NCI-H187 (cell line): ENCODE measurements around the gene MOB2.

Experiments
- DNase-seq, 2 experiments: peaks; one replicate each; lab custom pipeline; 2025; lab: John Stamatoyannopoulos, UW

Gene MOB2

DNA sequence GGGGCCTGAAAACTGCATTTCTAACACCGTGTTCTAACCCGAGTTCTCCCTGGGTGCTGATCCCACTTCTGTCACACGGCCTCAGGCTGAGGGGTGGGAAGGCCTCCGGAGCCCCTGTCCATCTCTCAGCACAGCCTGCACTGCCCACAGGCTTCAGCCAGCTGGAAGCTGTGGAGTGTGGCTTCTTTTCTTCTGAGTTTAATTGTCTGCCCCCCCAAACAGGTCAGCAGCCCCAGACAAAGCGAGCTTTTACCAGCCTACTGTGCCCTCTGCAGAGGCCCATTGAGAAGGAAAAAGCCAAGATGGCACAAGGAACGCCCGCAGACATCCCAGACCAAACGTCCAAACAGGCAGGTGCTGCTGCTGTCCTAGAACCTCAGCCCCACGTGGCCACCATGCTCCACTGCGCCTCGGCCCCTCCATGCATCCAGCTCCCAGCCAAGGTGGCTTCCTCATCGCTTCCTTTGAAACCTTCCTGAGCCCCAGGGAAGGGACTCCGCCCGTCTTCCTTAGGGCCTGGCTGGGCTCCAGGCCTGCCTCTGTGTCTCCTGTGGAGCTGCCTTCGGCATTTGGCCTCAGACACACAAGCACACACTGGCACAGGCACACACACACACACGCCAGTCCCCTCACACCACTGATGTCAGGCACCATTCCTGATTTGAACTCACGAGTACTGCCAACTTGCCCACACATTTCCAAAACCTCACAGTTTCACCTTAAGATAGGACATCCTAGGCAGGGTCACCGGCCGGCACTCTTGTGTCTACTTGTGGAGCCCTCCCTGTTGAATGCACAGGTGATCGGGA is 1.7 kb downstream of the MOB2 start:
- DNase-seq = no peak

DNA sequence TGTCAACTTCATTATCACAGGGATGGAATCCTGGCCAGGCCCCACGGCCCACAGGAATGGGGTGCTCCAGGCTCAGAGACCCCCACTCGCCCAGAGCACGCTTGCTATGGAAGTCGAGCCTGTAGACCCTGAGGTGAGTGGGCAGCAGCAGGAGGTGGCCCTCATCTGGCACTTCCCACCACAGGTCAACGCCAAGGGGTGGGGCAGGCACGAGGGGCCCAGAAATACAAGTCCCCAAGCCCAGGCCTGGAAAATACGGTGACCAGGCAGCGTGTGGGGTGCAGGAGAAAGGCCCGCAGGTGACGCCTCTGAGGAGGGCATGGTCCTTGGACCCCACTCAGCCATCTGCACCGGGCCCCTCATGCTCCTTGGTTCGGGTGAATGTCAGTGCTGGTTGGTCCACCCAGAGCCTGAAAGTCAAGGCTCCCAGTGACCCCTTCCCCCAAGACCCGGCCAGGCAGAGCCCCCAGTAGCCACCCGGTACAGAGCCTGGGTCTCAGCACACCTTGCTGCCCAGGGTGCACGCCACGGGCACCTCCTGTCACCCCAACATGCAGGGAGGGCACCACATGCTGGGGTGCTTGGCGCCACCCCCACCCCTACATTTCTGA is 2.4 kb downstream of the MOB2 start:
- no peak for DNase-seq

DNA sequence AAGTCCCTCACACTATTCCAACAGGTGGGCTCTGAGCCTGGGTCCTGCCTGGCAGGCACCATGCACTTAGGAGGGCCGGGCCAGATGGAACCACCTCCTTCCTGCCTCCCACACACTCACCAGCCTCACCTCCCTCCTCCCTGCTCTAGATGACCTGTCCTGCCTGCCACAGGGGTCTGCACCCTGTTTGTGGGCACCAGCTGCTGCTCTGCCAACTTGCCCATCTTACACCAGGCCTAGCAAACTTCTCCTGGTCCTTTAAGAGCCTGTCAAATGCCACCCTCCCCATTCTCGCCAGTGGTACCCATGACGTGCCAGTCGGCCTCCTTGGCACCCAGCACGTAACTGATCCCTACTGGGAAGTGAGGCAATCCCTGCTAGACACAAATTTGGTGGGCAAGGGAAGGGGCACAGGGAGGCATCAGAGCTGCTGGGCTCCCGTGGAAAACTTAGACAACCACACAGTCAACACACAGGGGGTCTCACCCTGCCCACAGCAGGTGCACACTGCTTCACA is 3.1 kb downstream of the MOB2 start:
- DNase-seq = no peak

DNA sequence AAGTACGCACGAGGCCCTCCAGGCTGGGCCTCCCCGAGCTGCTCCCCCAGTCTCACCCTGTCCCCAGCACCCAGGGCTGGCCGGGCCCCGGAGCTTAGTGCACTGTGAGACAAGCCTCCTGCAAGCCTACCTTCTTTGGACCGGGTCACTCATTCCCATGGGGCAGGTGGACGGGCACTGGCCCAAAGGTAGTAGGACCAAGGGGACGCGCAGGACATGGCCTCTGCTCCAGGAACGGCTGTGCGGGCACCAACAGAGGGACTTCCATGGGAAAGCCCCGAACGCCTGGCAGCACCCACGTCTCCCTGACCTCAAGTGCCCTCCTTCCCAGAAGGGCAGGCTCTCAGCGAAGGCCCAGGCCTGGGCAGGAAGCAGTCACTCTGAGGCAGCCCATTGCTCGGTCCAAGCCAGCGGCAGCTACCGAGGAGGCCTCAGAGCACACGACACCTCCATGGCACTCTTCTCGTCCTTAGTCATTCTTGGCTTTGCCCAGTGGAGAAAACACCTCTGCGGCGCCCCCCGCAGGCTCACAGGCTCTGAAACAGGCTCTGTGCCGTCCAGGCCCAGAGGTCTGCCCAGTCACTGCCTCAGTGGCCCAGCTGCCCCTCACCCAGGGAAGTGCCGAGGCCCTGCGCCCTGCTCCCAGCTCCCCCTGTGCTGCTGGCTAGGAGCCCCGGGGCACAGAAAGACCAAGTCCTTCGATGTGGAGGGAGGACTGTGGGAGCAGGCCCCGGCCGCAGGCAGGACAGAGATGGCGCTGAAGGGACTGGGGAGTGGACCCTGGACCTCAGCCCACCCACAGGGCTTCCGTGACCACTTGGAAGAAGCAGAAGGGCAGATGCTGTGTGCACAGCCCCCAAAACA is 3.8 kb downstream of the MOB2 start:
- DNase-seq = no peak

DNA sequence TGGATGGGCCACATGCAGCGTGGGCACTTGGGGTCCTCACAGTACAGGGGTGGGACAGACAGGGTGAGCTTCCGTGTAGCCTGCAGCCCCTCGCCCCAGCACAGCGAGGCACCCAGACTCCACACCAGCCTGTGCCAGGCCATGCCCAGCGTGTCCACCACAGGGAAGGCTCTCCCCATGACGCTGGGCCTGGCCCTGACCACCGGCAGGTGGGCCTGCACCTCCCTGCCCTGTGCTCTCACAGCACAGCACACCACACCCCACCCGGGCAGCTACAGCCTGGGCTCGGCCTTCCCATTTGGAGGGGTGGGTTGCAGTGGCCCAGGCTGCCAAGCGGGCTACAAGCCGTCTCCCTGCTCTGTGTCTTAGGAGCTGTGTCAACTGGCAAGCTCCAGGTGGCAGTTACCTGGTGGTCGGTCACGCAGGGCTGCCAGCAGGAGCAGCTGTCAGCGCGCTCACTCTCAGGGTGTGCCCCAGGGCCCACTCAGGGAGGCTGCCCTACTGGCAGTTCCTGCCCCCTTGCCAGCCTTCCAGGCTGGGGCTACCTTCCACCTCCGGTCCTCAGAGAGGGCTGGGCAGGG is 4.6 kb downstream of the MOB2 start:
- no peak for DNase-seq

DNA sequence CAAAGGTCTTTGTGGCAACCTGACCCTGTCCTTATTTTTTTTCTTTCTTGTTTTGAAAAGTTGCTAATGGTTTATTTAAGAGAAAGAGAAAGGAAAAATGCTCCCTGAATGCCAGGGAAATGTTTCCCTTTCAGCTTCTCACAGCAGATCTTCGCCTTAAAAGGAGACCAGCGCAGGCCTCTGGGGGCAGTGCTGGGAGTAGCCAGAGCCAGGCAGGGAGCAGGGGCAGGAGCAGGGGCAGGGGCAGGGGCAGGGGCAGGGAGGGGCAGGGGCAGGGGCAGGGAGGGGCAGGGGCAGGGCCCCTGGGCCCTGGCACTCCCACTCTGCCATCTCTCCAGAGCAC is 5.1 kb downstream of the MOB2 start:
- no peak for DNase-seq

DNA sequence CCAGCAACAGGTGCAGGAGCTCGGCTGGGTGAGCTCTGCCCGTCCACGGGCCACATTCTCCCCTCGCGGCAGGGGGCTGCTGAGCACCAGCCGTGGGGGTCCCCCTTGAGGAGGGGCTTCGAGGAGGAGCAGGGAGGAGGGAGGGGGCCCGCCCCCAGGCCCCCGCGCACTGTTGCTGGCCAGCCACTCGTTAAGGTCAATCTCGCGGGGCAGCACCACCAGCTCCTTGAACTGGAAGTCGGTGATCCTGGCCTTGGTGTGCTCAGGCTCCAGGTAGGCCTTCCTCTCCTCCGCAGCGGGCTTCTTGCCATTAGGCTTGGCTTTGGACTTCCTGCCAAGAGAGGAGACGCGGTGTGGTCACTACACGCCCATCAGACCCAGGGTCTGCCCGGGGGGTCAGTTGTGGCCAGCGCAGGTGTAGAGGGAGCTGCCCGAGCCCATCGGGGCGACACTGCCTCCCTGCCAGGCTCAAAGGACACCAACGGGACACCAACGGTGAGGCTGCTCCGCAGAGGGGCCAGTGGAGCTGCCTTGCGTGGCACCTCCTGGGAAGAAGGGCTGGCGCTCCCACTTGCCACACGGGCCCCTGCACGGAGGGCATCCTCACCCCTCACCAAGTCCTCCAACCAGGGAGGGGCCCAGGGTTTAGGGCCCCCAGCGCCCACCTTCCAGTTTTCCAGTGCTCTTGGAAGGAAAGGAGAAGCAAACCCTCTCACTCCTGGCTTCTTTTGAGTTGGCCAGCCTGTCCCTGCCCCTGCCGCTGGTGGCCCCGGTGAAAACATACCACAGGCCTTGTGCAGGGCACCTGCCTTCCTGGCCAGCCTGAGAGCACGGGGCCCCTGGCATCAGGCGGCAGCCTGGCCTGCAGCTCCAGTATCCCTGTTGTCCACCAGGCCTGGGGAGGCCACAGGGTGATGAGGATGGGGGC is 5.8 kb downstream of the MOB2 start:
- no peak for DNase-seq

DNA sequence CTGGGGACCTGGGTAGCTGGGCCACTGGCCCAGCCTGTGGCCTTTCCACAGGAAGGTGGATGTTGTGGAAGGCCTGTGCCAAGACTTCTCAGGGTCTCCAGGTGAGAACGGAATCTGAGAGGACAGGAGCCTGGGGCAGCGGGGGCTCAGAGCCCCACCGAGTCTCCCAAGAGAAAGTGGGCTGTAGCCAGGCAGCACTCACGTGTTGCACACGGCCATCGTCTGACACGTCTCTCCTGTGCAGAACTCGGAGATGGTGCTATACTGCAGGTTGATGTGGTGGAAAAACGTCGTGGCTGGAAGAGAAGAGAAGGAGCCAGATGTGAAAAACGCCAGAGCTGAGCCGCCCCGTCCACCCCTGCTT is 6.4 kb downstream of the MOB2 start:
- DNase-seq = no peak

DNA sequence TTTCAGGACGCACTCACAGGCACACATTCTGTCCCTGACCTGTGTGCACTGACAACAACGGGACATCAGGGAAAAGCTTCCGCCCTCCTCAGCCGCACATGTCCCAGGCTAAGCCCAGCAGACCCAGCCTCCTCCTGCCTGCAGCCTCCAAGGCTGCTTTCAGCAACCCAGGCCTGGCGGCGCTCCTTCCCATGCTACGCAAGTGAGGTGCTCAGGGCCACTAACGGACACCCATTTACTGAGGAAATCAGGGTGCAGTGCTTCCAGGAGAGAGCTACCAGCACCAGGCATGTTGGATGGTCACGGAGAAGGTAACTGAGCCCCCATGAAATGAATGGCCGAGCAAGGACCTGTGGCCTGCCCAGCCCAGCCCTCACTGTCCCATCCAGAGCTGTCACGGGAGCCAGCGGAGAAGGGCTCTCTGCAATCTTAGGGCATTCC is 6.9 kb downstream of the MOB2 start:
- no peak for DNase-seq

DNA sequence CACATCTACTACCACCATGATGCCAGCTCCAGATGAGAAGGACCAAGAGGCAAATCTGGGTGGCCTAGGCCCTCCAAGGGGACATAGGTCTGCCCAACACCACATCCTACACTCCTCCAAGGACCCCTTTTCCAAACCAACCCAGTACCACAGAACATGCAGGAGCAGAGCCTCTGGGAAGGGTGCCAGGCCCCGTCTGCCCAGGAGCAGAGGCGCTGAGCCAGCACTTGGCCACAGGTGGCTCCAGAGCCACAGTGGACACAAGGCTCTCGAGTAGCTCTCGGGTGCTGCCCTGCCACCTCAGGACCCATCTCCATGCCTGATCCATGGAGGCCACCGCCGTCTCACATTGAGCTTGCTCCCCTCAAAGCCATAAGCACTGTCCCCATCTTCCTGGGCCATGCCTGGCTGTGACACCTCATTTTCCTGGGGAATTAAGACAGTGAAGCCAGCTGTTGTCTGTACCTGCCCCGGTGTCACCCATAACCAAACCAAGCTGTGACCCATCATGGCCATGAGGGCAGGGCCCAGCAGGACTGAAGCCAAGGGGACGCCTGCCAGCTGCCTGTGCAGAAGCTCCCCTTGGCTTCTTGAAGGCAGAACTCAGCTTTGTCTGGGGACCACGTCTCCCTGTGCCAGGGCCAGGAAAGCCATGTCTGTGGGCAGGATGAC is 7.4 kb downstream of the MOB2 start:
- DNase-seq = no peak

DNA sequence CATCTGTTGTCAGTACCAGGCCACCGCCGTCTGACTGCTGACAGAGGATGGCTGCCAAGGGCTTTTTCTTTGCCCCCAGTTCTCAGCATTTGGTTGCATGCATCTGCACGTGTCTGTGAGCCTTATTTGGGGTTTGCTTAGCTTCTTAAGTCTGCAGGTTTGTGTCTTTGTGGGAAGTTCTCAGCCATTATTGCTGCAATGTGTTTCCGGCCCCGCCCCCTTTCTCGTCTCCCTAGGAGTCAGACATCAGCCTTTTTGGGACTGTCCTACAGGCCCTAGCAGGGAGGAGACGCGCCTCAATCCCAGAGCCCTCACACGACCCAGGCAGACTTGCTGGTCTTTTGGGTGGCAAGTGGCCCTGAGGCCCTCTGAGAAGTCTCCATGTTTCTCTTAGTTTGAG is 8.0 kb downstream of the MOB2 start:
- no peak for DNase-seq

DNA sequence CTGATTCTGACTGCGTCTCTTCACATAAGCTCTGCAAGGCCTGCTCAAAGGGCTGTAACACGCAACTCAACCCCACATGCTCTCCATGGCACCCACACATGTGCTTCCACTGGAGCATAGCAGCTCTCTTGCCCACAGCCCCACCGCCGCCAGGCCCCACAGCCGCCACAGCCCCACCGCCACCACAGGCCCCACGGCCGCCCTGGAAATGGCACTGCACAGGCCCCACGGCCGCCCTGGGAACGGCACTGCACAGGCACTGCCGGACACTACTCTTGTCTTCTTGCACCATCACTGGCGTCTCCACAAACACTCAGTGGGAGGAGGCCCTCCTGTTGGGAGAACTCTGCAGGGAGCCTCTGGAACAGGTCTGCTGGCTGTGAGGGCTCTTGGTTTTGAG is 8.6 kb downstream of the MOB2 start:
- no peak for DNase-seq

DNA sequence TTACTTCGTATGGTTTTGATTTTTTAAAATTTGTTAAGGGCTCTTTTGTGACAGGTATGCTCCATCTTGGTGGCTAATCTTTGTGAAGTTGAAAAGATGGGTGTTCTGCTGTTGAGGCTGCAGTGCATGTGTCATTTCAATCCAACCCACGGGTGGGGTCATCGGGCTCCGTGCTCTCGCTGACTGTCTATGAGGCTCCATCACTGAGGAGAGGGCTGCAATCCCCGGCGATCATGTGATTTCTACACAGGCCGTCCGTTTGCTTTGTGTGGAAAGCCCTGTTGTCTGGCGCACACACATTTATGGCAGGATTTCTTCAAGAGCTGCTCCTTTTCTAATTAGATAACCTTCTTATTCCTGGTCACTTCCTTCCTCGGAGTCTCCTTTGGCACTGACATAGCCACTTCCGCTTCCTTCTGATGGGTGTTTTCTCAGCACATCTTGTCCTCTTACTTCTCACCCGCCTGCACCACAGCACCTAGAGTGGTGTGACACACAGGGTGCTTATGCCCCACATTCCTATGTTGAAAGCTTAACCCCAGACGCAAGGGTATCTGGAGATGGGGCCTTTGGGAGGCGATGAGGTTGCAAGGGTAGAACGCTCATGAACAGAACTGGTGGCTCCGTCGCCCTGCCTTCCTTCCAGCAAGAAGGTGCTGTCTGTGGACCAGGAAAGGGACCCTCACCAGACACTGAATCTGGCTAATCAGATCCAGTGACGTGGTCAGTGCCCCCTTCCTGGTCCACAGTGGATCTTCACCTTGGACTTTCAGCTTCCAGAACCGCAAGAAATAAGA is 9.4 kb downstream of the MOB2 start:
- DNase-seq = no peak

DNA sequence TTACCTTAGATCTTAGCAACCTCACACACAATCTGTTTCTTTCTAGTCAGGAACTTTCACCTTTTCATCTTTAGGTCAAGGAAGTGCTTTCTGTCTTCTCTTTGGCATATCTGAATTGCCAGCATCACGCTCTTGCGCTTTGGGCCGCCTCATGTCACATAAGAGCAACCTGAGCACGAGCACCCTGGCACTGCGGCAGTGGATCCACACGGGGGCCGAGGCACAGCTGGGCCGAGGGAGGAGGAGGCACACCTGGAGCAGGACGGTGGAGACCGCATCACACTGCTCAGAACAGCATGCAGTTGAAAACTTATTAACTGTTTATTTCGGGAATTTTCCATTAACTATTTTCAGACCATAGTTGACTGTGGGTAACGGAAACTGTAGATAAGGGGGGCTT is 10.7 kb downstream of the MOB2 start:
- DNase-seq = no peak

DNA sequence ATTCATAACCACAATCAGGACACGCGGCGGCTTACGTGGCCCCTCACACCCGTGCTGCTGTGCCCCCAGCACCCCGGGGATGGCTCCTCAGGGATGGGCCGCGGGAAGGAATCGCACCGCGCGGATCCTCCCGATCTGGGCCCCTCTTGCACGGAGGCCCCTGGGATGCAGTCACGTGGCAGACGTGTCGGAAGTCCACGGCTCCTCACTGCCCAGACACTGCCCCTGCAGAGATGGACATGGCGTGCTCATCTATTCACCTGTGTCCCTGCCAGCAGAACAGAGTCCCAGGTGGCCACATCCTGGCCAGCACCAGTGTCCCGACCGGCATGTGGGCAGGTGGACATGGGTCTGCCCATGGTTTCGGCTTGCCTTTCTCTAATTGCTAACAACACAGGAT is 12.8 kb downstream of the MOB2 start:
- DNase-seq = no peak

DNA sequence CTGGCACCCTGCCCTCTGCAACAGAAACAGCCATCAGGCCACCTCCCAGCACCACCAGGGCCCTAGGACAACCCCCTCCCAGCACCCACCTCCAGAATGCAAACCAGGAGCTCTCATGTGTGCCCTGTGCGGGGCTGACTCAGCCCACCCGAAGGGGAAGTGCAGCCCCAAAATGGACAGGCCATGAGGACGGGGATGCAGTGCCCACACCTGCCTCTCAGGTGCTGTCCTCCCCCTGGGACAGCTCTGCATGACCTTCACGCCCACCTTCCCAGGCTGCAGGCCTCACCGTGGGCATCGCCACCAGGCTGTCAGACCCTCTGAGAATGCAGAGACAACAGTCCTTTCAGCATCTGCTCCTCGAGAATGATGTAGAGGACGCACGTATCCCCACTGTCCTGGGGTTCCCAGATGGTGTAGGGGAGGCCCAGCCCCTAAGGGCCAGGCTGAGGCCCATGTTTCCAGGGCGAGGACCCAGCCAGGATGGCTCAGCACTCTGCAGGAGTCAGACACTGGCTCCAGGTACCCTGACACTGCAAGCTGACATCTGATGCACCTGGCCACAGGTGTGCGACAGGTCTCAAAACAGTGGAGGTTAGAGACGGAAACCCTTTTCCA is 13.5 kb downstream of the MOB2 start:
- DNase-seq = no peak

DNA sequence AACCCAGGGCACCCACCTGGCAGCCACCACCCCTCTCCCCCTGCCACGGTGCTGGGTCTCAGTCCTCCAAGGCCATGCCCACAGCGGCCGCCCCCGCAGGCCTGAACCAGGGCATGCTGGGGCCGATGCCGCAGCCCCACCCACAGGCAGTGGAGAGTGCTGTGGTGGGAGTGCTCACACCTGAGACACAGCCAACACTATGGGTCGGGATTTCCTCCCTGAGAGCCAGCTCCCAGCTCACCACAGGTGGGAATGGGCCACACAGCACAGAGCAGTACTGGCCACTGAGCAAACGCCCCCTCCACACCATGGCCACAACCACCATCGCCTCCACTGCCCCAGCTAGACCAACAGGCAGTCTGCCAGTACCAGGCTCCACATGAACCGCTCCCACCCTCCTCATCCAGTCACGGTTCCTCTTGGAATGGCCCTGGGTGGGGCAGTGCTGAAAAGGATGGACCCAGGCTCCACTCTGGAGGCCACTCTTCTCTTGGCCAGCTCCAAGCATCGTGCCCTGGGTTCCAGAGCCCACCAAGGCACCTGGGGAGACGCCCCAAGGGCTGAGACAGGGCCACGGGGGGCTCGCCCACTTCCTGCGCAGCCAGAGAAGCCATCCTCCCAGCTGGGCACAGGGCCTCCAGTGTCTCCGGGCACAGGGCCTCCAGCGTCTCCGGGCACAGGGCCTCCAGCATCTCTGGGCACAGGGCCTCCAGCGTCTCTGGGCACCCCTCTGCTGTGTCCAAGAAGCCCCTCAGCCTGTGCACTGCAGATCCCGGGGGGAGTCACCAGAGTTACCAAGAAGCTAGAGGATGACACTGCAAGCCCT is 14.2 kb downstream of the MOB2 start:
- DNase-seq = no peak

DNA sequence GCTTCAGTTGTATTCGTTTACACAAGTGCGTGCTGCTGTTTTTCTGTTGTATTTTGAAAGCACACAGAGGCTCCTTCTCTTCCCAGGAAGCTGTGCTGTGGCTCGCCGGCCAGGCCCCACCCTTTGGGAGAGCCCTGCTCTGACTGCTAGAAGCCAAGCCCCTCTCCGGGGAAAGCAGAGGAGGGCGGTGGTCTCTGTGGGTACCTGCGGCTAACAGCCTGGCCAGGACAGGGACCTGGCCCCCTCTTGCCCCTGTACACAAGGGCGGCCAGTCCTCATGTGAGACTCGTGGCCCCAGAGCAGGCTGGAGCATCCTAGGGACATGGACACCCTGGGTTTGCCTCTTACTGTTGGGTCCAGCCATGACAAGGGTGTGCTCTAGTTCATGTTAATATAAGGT is 14.8 kb downstream of the MOB2 start:
- no peak for DNase-seq
